Activated CD4-positive, alpha-beta T cell treated with anti-CD3 and anti-CD28 coated beads for 36 hours (primary cell): ENCODE results near the gene MME. TPM values are rescaled to one million over a fixed set of nuclear protein-coding genes. Genes with fewer than 3 reads are reported as not detected.

ENCODE experiments used
- ATAC-seq: fragments of 200-7000 bp; cut with Tn5 transposase; one replicate; pipeline ENCODE4 v1.10.0; 2021; ENCODE audit warnings: mild to moderate bottlenecking, moderate library complexity
- CTCF ChIA-PET: fragments of 350-600 bp; sonication (Branson Sonifier 250); formaldehyde crosslinking; loops from one replicate; lab custom pipeline; 2021; ENCODE audit warnings: antibody characterized with exemption; lab: Charles Lee
- POLR2A ChIA-PET: fragments of 350-600 bp; sonication (Branson Sonifier 250); formaldehyde crosslinking; loops from one replicate; lab custom pipeline; 2021; ENCODE audit warnings: antibody characterized with exemption, inconsistent platforms; lab: Charles Lee
- DNase-seq: peaks from one replicate; pipeline ENCODE4 v3.0.0-alpha.2; 2020
- H3K27ac Mint-ChIP-seq: one replicate; pipeline ENCODE4 v1.8.0; 2021; ENCODE audit warnings: mixed read lengths
- H3K27me3 Mint-ChIP-seq: one replicate; pipeline ENCODE4 v1.8.0; 2021; ENCODE audit warnings: mixed read lengths
- H3K36me3 Mint-ChIP-seq: one replicate; pipeline ENCODE4 v1.8.0; 2021; ENCODE audit warnings: low read depth, mixed read lengths
- H3K4me1 Mint-ChIP-seq: one replicate; pipeline ENCODE4 v1.8.0; 2021; ENCODE audit warnings: mixed read lengths
- H3K4me3 Mint-ChIP-seq: one replicate; pipeline ENCODE4 v1.8.0; 2021; ENCODE audit warnings: mild to moderate bottlenecking, moderate library complexity, mixed read lengths
- H3K9me3 Mint-ChIP-seq: one replicate; pipeline ENCODE4 v1.8.0; 2021; ENCODE audit warnings: low read depth, mixed read lengths
- intact Hi-C, 2 experiments: fragments of 100-400 bp; cut with DNase I in 1 of 2; cut with micrococcal nuclease in 1 of 2; formaldehyde crosslinking; loops; one replicate each; pipeline versions ENCODE4 v1.14.2 to v1.15.1; 2022 to 2024; cut with DNase I, micrococcal nuclease
- total RNA-seq, 2 experiments: library from RNA; stranded (reverse); gene quantifications; one replicate each; pipeline ENCODE4 v1.2.3, GENCODE V29; 2021

Gene MME
- total RNA-seq, 2 experiments from 2014 or later: 0.23 TPM; not detected in 1

GRCh38 chr3:155153242-155154186 lies 73.4 kb downstream of the MME start:
- H3K4me3 Mint-ChIP-seq: no peak overlapping the region
- no peaks in the 10 kb centered on the region for H3K36me3 Mint-ChIP-seq
- intact Hi-C loops: no loop called here
- H3K27me3 Mint-ChIP-seq: no peaks in the 10 kb centered on the region
- ChIA-PET CTCF (interaction anchor here (1.0 kb wide), 1 partner anchor 12 kb away, joined by 3 read pairs; no protein-coding TSS in a partner anchor), POLR2A (no interaction called here)
- ATAC-seq (no peak), DNase-seq (no peak)
- no peak overlapping the region for H3K27ac Mint-ChIP-seq
- H3K4me1 Mint-ChIP-seq: peaks cover 2% of the 10 kb centered on the region
- no peaks in the 10 kb centered on the region for H3K9me3 Mint-ChIP-seq

GRCh38 chr3:155154255-155154654 lies 74.1 kb downstream of the MME start:
- H3K27me3 Mint-ChIP-seq: no peaks in the 10 kb centered on the region
- CTCF ChIA-PET: no interaction called here
- intact Hi-C loops: no loop called here

GRCh38 chr3:155158346-155159037 lies 78.4 kb downstream of the MME start:
- H3K36me3 Mint-ChIP-seq: no peaks in the 10 kb centered on the region

More at GRCh38 chr3:155154255-155154654, 74.1 kb downstream of the MME start:
- H3K36me3 Mint-ChIP-seq: no peaks in the 10 kb centered on the region
- peaks cover 2% of the 10 kb centered on the region for H3K4me1 Mint-ChIP-seq
- no peak for DNase-seq
- no peak overlapping the region for H3K4me3 Mint-ChIP-seq
- POLR2A ChIA-PET: no interaction called here
- H3K9me3 Mint-ChIP-seq: no peaks in the 10 kb centered on the region
- ATAC-seq: no peak
- H3K27ac Mint-ChIP-seq: no peak overlapping the region

GRCh38 chr3:155159301-155159700 lies 79.2 kb downstream of the MME start:
- no peaks in the 10 kb centered on the region for H3K9me3 Mint-ChIP-seq
- no peaks in the 10 kb centered on the region for H3K36me3 Mint-ChIP-seq
- ChIA-PET POLR2A (no interaction called here), CTCF (no interaction called here)
- no peaks in the 10 kb centered on the region for H3K27me3 Mint-ChIP-seq
- no peak overlapping the region for H3K4me3 Mint-ChIP-seq
- H3K4me1 Mint-ChIP-seq: no peaks in the 10 kb centered on the region
- H3K27ac Mint-ChIP-seq: no peak overlapping the region
- intact Hi-C loops: no loop called here
- ATAC-seq (no peak), DNase-seq (no peak)

More at GRCh38 chr3:155158346-155159037, 78.4 kb downstream of the MME start:
- DNase-seq: no peak
- intact Hi-C loops: no loop called here
- ChIA-PET POLR2A (no interaction called here), CTCF (no interaction called here)
- Mint-ChIP-seq H3K9me3 (no peaks in the 10 kb centered on the region), H3K4me1 (peaks cover 2% of the 10 kb centered on the region), H3K4me3 (no peak overlapping the region), H3K27ac (no peak overlapping the region), H3K27me3 (no peaks in the 10 kb centered on the region)
- no peak for ATAC-seq

- ATAC-seq: no peak
- H3K4me3 Mint-ChIP-seq: no peak overlapping the region
- H3K36me3 Mint-ChIP-seq: no peaks in the 10 kb centered on the region
- H3K9me3 Mint-ChIP-seq: no peaks in the 10 kb centered on the region
- H3K27me3 Mint-ChIP-seq: no peaks in the 10 kb centered on the region
- DNase-seq: no peak
- intact Hi-C loops: no loop called here
- no peak overlapping the region for H3K27ac Mint-ChIP-seq
- H3K4me1 Mint-ChIP-seq: no peaks in the 10 kb centered on the region
- ChIA-PET POLR2A (no interaction called here), CTCF (interaction anchor here (1.3 kb wide), 1 partner anchor 11 kb away, joined by 3 read pairs; no protein-coding TSS in a partner anchor)
Observed at GRCh38 chr3:155161640-155162292, 81.6 kb downstream of the MME start.

- no peak overlapping the region for H3K27ac Mint-ChIP-seq
- intact Hi-C loops: no loop called here
- H3K4me1 Mint-ChIP-seq: no peaks in the 10 kb centered on the region
- POLR2A ChIA-PET: no interaction called here
- DNase-seq (no peak), ATAC-seq (no peak)
- no peaks in the 10 kb centered on the region for H3K36me3 Mint-ChIP-seq
- H3K9me3 Mint-ChIP-seq: no peaks in the 10 kb centered on the region
- CTCF ChIA-PET: no interaction called here
- no peaks in the 10 kb centered on the region for H3K27me3 Mint-ChIP-seq
- H3K4me3 Mint-ChIP-seq: no peak overlapping the region
Observed at GRCh38 chr3:155164306-155164705, 84.2 kb downstream of the MME start.

GRCh38 chr3:155166441-155166840 lies 86.3 kb downstream of the MME start:
- DNase-seq: no peak
- CTCF ChIA-PET: interaction anchor here (0.7 kb wide), 1 partner anchor 602 kb away, joined by 3 read pairs; no protein-coding TSS in a partner anchor
- H3K9me3 Mint-ChIP-seq: no peaks in the 10 kb centered on the region
- no peak overlapping the region for H3K4me3 Mint-ChIP-seq
- intact Hi-C loops: no loop called here
- H3K27ac Mint-ChIP-seq: no peak overlapping the region
- no peaks in the 10 kb centered on the region for H3K36me3 Mint-ChIP-seq
- no peaks in the 10 kb centered on the region for H3K27me3 Mint-ChIP-seq
- POLR2A ChIA-PET: no interaction called here
- H3K4me1 Mint-ChIP-seq: no peaks in the 10 kb centered on the region
- ATAC-seq: no peak

GRCh38 chr3:155169197-155169596 lies 89.1 kb downstream of the MME start:
- intact Hi-C loops: no loop called here
- Mint-ChIP-seq H3K4me3 (no peak overlapping the region), H3K27ac (no peak overlapping the region), H3K9me3 (no peaks in the 10 kb centered on the region), H3K36me3 (no peaks in the 10 kb centered on the region), H3K4me1 (no peaks in the 10 kb centered on the region), H3K27me3 (no peaks in the 10 kb centered on the region)
- CTCF ChIA-PET: no interaction called here
- POLR2A ChIA-PET: no interaction called here
- ATAC-seq (no peak), DNase-seq (no peak)

- intact Hi-C loops: no loop called here
- Mint-ChIP-seq H3K27ac (no peak overlapping the region), H3K4me3 (no peak overlapping the region), H3K4me1 (no peaks in the 10 kb centered on the region), H3K36me3 (no peaks in the 10 kb centered on the region), H3K27me3 (no peaks in the 10 kb centered on the region), H3K9me3 (no peaks in the 10 kb centered on the region)
- ChIA-PET CTCF (no interaction called here), POLR2A (no interaction called here)
- ATAC-seq (no peak), DNase-seq (no peak)
Observed at GRCh38 chr3:155173771-155174170, 93.7 kb downstream of the MME start.

- no peaks in the 10 kb centered on the region for H3K36me3 Mint-ChIP-seq
- ATAC-seq: no peak
- POLR2A ChIA-PET: no interaction called here
- no peak for DNase-seq
- H3K27me3 Mint-ChIP-seq: no peaks in the 10 kb centered on the region
- H3K4me3 Mint-ChIP-seq: no peak overlapping the region
- H3K9me3 Mint-ChIP-seq: no peaks in the 10 kb centered on the region
- H3K27ac Mint-ChIP-seq: no peak overlapping the region
- H3K4me1 Mint-ChIP-seq: peaks cover 3% of the 10 kb centered on the region
- CTCF ChIA-PET: no interaction called here
- intact Hi-C loops: no loop called here
Observed at GRCh38 chr3:155178810-155179436, 98.8 kb downstream of the MME start.

- no peaks in the 10 kb centered on the region for H3K27me3 Mint-ChIP-seq
- no peaks in the 10 kb centered on the region for H3K9me3 Mint-ChIP-seq
- CTCF ChIA-PET: no interaction called here
- H3K27ac Mint-ChIP-seq: no peak overlapping the region
- intact Hi-C loops: no loop called here
- H3K4me3 Mint-ChIP-seq: no peak overlapping the region
- POLR2A ChIA-PET: no interaction called here
- DNase-seq: no peak
- no peaks in the 10 kb centered on the region for H3K36me3 Mint-ChIP-seq
- H3K4me1 Mint-ChIP-seq: peaks cover 8% of the 10 kb centered on the region
- no peak for ATAC-seq
Observed at GRCh38 chr3:155179437-155179827, 99.3 kb downstream of the MME start.
